ENCODE measurements around the gene PCARE. TPM values are rescaled to one million over a fixed set of nuclear protein-coding genes. Genes with fewer than 3 reads are reported as not detected.

PCARE gene
- total and polyA plus RNA-seq, 9 donors = 0.09 to 0.53 (median 0.22) TPM

GRCh38 chr2:29064346-29064715, 10.0 kb downstream of the PCARE start:
- Histone ChIP-seq H3K9me3 (replicated peaks; ENCODE audit: control insufficient read depth, low read depth, low read length) (no peaks in the 10 kb centered on the region), H3K36me3 (ENCODE audit: control insufficient read depth, insufficient read depth, low read length) (no peaks in the 10 kb centered on the region), H3K4me1 (ENCODE audit: control insufficient read depth, insufficient read depth, low read length) (peaks cover 37% of the 10 kb centered on the region), H3K4me3 (ENCODE audit: low read length) (no peak overlapping the region), H3K27ac (ENCODE audit: low read length) (peak overlapping the region; percentile 69), H3K27me3 (ENCODE audit: control insufficient read depth, insufficient read depth, low read length) (no peaks in the 10 kb centered on the region)
- DNase-seq = no peak
- WGBS (ENCODE audit: insufficient coverage) = 92% methylated on average over 2 of the region's 4 CpGs

GRCh38 chr2:29063646-29064345, 10.5 kb downstream of the PCARE start:
- Histone ChIP-seq H3K9me3 (replicated peaks; ENCODE audit: control insufficient read depth, low read depth, low read length) (no peaks in the 10 kb centered on the region), H3K36me3 (ENCODE audit: control insufficient read depth, insufficient read depth, low read length) (no peaks in the 10 kb centered on the region), H3K4me3 (ENCODE audit: low read length) (no peak overlapping the region), H3K27me3 (ENCODE audit: control insufficient read depth, insufficient read depth, low read length) (no peaks in the 10 kb centered on the region), H3K27ac (ENCODE audit: low read length) (peak overlapping the region; percentile 69), H3K4me1 (ENCODE audit: control insufficient read depth, insufficient read depth, low read length) (peaks cover 37% of the 10 kb centered on the region)
- DNase-seq = peak; percentile 87
- WGBS (ENCODE audit: insufficient coverage) = 29% methylated on average over 10 of the region's 20 CpGs

GRCh38 chr2:29063056-29063455, 11.3 kb downstream of the PCARE start:
- peak; percentile 60 for DNase-seq
- H3K27me3 ChIP-seq (ENCODE audit: control insufficient read depth, insufficient read depth, low read length) = no peaks in the 10 kb centered on the region
- no peak overlapping the region for H3K27ac ChIP-seq (ENCODE audit: low read length)
- H3K9me3 ChIP-seq (replicated peaks; ENCODE audit: control insufficient read depth, low read depth, low read length) = no peaks in the 10 kb centered on the region
- H3K36me3 ChIP-seq (ENCODE audit: control insufficient read depth, insufficient read depth, low read length) = no peaks in the 10 kb centered on the region
- H3K4me1 ChIP-seq (ENCODE audit: control insufficient read depth, insufficient read depth, low read length) = peaks cover 37% of the 10 kb centered on the region
- WGBS (ENCODE audit: insufficient coverage) = 61% methylated on average over 6 of the region's 6 CpGs
- H3K4me3 ChIP-seq (ENCODE audit: low read length) = no peak overlapping the region

GRCh38 chr2:29062371-29062770, 12.0 kb downstream of the PCARE start:
- H3K4me3 ChIP-seq (ENCODE audit: low read length) = no peak overlapping the region
- WGBS (ENCODE audit: insufficient coverage) = 81% methylated on average over 9 of the region's 10 CpGs
- H3K9me3 ChIP-seq (replicated peaks; ENCODE audit: control insufficient read depth, low read depth, low read length) = no peaks in the 10 kb centered on the region
- H3K36me3 ChIP-seq (ENCODE audit: control insufficient read depth, insufficient read depth, low read length) = no peaks in the 10 kb centered on the region
- no peak for DNase-seq
- H3K27me3 ChIP-seq (ENCODE audit: control insufficient read depth, insufficient read depth, low read length) = no peaks in the 10 kb centered on the region
- peaks cover 37% of the 10 kb centered on the region for H3K4me1 ChIP-seq (ENCODE audit: control insufficient read depth, insufficient read depth, low read length)
- H3K27ac ChIP-seq (ENCODE audit: low read length) = no peak overlapping the region

- Histone ChIP-seq H3K4me3 (ENCODE audit: low read length) (no peak overlapping the region), H3K4me1 (ENCODE audit: control insufficient read depth, insufficient read depth, low read length) (peaks cover 37% of the 10 kb centered on the region), H3K9me3 (replicated peaks; ENCODE audit: control insufficient read depth, low read depth, low read length) (no peaks in the 10 kb centered on the region), H3K36me3 (ENCODE audit: control insufficient read depth, insufficient read depth, low read length) (no peaks in the 10 kb centered on the region), H3K27me3 (ENCODE audit: control insufficient read depth, insufficient read depth, low read length) (no peaks in the 10 kb centered on the region), H3K27ac (ENCODE audit: low read length) (no peak overlapping the region)
- DNase-seq = no peak
- WGBS (ENCODE audit: insufficient coverage) = no CpG with 5 or more reads among the region's 3 CpGs
Observed at GRCh38 chr2:29061616-29062015, 12.7 kb downstream of the PCARE start.

- peaks cover 37% of the 10 kb centered on the region for H3K4me1 ChIP-seq (ENCODE audit: control insufficient read depth, insufficient read depth, low read length)
- H3K4me3 ChIP-seq (ENCODE audit: low read length) = no peak overlapping the region
- no peaks in the 10 kb centered on the region for H3K36me3 ChIP-seq (ENCODE audit: control insufficient read depth, insufficient read depth, low read length)
- 60% methylated on average over 1 of the region's 6 CpGs for WGBS (ENCODE audit: insufficient coverage)
- no peaks in the 10 kb centered on the region for H3K9me3 ChIP-seq (replicated peaks; ENCODE audit: control insufficient read depth, low read depth, low read length)
- no peak overlapping the region for H3K27ac ChIP-seq (ENCODE audit: low read length)
- no peak for DNase-seq
- H3K27me3 ChIP-seq (ENCODE audit: control insufficient read depth, insufficient read depth, low read length) = no peaks in the 10 kb centered on the region
Observed at GRCh38 chr2:29061176-29061575, 13.1 kb downstream of the PCARE start.

- no peaks in the 10 kb centered on the region for H3K36me3 ChIP-seq (ENCODE audit: control insufficient read depth, insufficient read depth, low read length)
- H3K9me3 ChIP-seq (replicated peaks; ENCODE audit: control insufficient read depth, low read depth, low read length) = no peaks in the 10 kb centered on the region
- WGBS (ENCODE audit: insufficient coverage) = 68% methylated on average over 5 of the region's 9 CpGs
- peaks cover 34% of the 10 kb centered on the region for H3K4me1 ChIP-seq (ENCODE audit: control insufficient read depth, insufficient read depth, low read length)
- no peaks in the 10 kb centered on the region for H3K27me3 ChIP-seq (ENCODE audit: control insufficient read depth, insufficient read depth, low read length)
- no peak overlapping the region for H3K27ac ChIP-seq (ENCODE audit: low read length)
- no peak overlapping the region for H3K4me3 ChIP-seq (ENCODE audit: low read length)
- DNase-seq = no peak
Observed at GRCh38 chr2:29060441-29060840, 13.9 kb downstream of the PCARE start.

GRCh38 chr2:29059624-29060023, 14.7 kb downstream of the PCARE start:
- DNase-seq = peak; percentile 52
- no peaks in the 10 kb centered on the region for H3K27me3 ChIP-seq (ENCODE audit: control insufficient read depth, insufficient read depth, low read length)

GRCh38 chr2:29057006-29057405, 17.3 kb downstream of the PCARE start:
- WGBS (ENCODE audit: insufficient coverage) = 87% methylated on average over 3 of the region's 4 CpGs

More at GRCh38 chr2:29059624-29060023, 14.7 kb downstream of the PCARE start:
- Histone ChIP-seq H3K9me3 (replicated peaks; ENCODE audit: control insufficient read depth, low read depth, low read length) (no peaks in the 10 kb centered on the region), H3K4me1 (ENCODE audit: control insufficient read depth, insufficient read depth, low read length) (peaks cover 26% of the 10 kb centered on the region), H3K27ac (ENCODE audit: low read length) (no peak overlapping the region), H3K36me3 (ENCODE audit: control insufficient read depth, insufficient read depth, low read length) (no peaks in the 10 kb centered on the region), H3K4me3 (ENCODE audit: low read length) (no peak overlapping the region)
- WGBS (ENCODE audit: insufficient coverage) = no CpG with 5 or more reads among the region's 1 CpG

GRCh38 chr2:29056452-29056851, 17.9 kb downstream of the PCARE start:
- Histone ChIP-seq H3K27ac (ENCODE audit: low read length) (no peak overlapping the region), H3K27me3 (ENCODE audit: control insufficient read depth, insufficient read depth, low read length) (peaks cover 4% of the 10 kb centered on the region), H3K36me3 (ENCODE audit: control insufficient read depth, insufficient read depth, low read length) (no peaks in the 10 kb centered on the region), H3K9me3 (replicated peaks; ENCODE audit: control insufficient read depth, low read depth, low read length) (no peaks in the 10 kb centered on the region), H3K4me1 (ENCODE audit: control insufficient read depth, insufficient read depth, low read length) (peaks cover 11% of the 10 kb centered on the region), H3K4me3 (ENCODE audit: low read length) (no peak overlapping the region)
- DNase-seq = no peak
- 82% methylated on average over 3 of the region's 5 CpGs for WGBS (ENCODE audit: insufficient coverage)

More at GRCh38 chr2:29057006-29057405, 17.3 kb downstream of the PCARE start:
- Histone ChIP-seq H3K4me1 (ENCODE audit: control insufficient read depth, insufficient read depth, low read length) (peaks cover 11% of the 10 kb centered on the region), H3K27me3 (ENCODE audit: control insufficient read depth, insufficient read depth, low read length) (peaks cover 2% of the 10 kb centered on the region), H3K36me3 (ENCODE audit: control insufficient read depth, insufficient read depth, low read length) (no peaks in the 10 kb centered on the region), H3K9me3 (replicated peaks; ENCODE audit: control insufficient read depth, low read depth, low read length) (no peaks in the 10 kb centered on the region), H3K4me3 (ENCODE audit: low read length) (no peak overlapping the region), H3K27ac (ENCODE audit: low read length) (no peak overlapping the region)
- no peak for DNase-seq

- Histone ChIP-seq H3K9me3 (replicated peaks; ENCODE audit: control insufficient read depth, low read depth, low read length) (no peaks in the 10 kb centered on the region), H3K4me3 (ENCODE audit: low read length) (no peak overlapping the region), H3K36me3 (ENCODE audit: control insufficient read depth, insufficient read depth, low read length) (no peaks in the 10 kb centered on the region), H3K4me1 (ENCODE audit: control insufficient read depth, insufficient read depth, low read length) (peaks cover 14% of the 10 kb centered on the region), H3K27me3 (ENCODE audit: control insufficient read depth, insufficient read depth, low read length) (peaks cover 4% of the 10 kb centered on the region), H3K27ac (ENCODE audit: low read length) (no peak overlapping the region)
- DNase-seq = no peak
- WGBS (ENCODE audit: insufficient coverage) = no CpG with 5 or more reads among the region's 1 CpG
Observed at GRCh38 chr2:29055601-29056000, 18.7 kb downstream of the PCARE start.

Measured in muscle of leg (tissue), 11 donors.